RWPE2 (cell line): Measurements from ENCODE around the gene RASA1.

Experiments used
- ATAC-seq: fragments of 200-7000 bp; cut with Tn5 transposase; 3 replicates; pipeline ENCODE4 v1.9.1; 2021; ENCODE audit warnings: low read depth
- DNase-seq: peaks from one replicate; pipeline ENCODE4 v3.0.0-alpha.2; 2020; ENCODE audit warnings: low spot score
- H3K27ac ChIP-seq: fragments of 450-650 bp; 2 replicates; pipeline ENCODE4 v1.5.1; 2017; ENCODE audit warnings: mild to moderate bottlenecking; ENCODE audit not compliant: poor library complexity, severe bottlenecking
- H3K27me3 ChIP-seq: fragments of 250-450 bp; sonication (Bioruptor Pico); 2 replicates; pipeline ENCODE4 v1.5.1; 2021; ENCODE audit warnings: mild to moderate bottlenecking, moderate library complexity; ENCODE audit not compliant: insufficient read depth, poor library complexity, severe bottlenecking
- H3K36me3 ChIP-seq: fragments of 250-450 bp; sonication (Bioruptor Pico); 2 replicates; pipeline ENCODE4 v1.5.1; 2020; ENCODE audit warnings: low read depth, mild to moderate bottlenecking, moderate library complexity
- H3K4me1 ChIP-seq: fragments of 250-450 bp; sonication (Bioruptor Pico); 2 replicates; pipeline ENCODE4 v1.5.1; 2021; ENCODE audit warnings: mild to moderate bottlenecking, moderate library complexity; ENCODE audit not compliant: insufficient read depth, poor library complexity, severe bottlenecking
- H3K4me3 ChIP-seq: fragments of 250-450 bp; sonication (Bioruptor Pico); 2 replicates; pipeline ENCODE4 v1.5.1; 2021; ENCODE audit warnings: mild to moderate bottlenecking, moderate library complexity; ENCODE audit not compliant: severe bottlenecking
- H3K9me3 ChIP-seq: fragments of 250-450 bp; sonication (Bioruptor Pico); 2 replicates; pipeline ENCODE4 v1.5.1; 2021; ENCODE audit warnings: mild to moderate bottlenecking, moderate library complexity; ENCODE audit not compliant: severe bottlenecking
- TF ChIP-seq, protein P1 (sequence below): fragments of 450-650 bp; IDR thresholded peaks from one replicate; pipeline ENCODE4 v1.5.1; 2017; ENCODE audit warnings: mild to moderate bottlenecking, moderate library complexity; ENCODE audit not compliant: poor library complexity, severe bottlenecking

RASA1 gene

DNA sequence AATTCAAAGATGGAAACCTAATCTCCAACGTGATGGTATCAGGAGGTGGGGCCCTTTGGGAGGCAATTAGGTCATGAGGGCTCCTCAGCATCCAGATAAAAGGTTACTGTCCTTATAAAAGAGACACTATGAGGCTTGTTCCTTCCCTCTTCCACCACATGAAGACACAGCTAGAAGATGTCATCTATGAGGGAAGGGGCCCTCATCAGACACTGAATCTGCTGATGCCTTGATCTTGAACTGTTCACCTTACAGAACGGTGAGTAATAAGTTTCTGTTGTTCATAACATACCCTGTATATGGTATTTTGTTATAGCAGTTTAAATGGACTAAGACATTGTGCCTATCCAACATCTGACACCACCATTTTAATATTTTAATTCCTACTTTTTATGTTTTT lies 164.8 kb downstream of the RASA1 start:
- H3K4me1 ChIP-seq, result peaks cover 4% of the 10 kb centered on the region
- no peak for DNase-seq
- H3K27ac ChIP-seq, result no peak overlapping the region
- no peaks in the 10 kb centered on the region for H3K9me3 ChIP-seq
- ATAC-seq, result no peak
- no peaks in the 10 kb centered on the region for H3K36me3 ChIP-seq
- H3K27me3 ChIP-seq, result no peaks in the 10 kb centered on the region
- TF ChIP-seq, protein P1, sequence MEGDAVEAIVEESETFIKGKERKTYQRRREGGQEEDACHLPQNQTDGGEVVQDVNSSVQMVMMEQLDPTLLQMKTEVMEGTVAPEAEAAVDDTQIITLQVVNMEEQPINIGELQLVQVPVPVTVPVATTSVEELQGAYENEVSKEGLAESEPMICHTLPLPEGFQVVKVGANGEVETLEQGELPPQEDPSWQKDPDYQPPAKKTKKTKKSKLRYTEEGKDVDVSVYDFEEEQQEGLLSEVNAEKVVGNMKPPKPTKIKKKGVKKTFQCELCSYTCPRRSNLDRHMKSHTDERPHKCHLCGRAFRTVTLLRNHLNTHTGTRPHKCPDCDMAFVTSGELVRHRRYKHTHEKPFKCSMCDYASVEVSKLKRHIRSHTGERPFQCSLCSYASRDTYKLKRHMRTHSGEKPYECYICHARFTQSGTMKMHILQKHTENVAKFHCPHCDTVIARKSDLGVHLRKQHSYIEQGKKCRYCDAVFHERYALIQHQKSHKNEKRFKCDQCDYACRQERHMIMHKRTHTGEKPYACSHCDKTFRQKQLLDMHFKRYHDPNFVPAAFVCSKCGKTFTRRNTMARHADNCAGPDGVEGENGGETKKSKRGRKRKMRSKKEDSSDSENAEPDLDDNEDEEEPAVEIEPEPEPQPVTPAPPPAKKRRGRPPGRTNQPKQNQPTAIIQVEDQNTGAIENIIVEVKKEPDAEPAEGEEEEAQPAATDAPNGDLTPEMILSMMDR, result no peak
- no peak overlapping the region for H3K4me3 ChIP-seq

DNA sequence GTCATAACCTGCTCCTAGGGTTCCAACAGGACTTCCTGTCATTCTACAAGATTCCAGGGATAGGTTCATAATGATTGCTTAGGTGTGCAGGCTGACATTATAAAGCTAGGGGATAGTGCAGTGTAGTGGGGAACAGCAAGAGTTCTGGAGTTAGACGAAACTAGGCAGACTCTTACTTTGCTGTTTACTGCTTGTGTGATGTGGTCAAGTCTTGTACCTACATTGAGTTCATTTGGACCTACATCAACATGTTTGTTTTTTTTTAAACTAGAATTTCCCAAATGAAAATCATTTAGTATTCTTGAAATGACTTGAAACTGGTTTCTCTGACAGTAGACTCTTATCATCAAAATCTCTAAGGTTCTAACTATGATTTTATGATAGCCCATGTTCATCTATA lies 166.3 kb downstream of the RASA1 start:
- H3K4me3 ChIP-seq, result no peak overlapping the region
- ATAC-seq, result no peak
- peaks cover 4% of the 10 kb centered on the region for H3K4me1 ChIP-seq

DNA sequence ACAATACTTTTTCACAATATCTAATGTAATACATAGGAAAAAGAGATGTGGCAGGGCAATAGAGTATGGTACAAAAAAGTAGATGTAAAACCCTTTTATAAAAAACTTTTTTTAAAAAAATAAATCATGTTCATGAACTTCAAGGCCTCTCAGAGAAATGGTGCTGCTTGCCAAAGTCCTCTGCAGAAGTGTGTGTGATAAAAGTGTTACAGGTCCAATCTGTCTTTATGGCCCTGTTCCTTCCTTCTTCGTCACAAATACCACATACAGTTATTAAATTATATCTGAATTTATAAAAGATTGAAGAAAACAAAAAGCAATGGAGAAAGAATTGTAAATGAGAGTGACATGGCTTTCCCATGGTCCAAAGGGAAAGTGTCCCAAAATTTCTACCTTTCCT lies 166.8 kb downstream of the RASA1 start:
- TF ChIP-seq, protein P1, result no peak
- ATAC-seq (no peak), DNase-seq (no peak)
- Histone ChIP-seq H3K27ac (no peak overlapping the region), H3K36me3 (no peaks in the 10 kb centered on the region), H3K27me3 (no peaks in the 10 kb centered on the region), H3K9me3 (no peaks in the 10 kb centered on the region), H3K4me3 (no peak overlapping the region), H3K4me1 (peaks cover 4% of the 10 kb centered on the region)

More for the DNA sequence above, 166.3 kb downstream of the RASA1 start:
- TF ChIP-seq, protein P1, result no peak
- Histone ChIP-seq H3K27me3 (no peaks in the 10 kb centered on the region), H3K36me3 (no peaks in the 10 kb centered on the region), H3K27ac (no peak overlapping the region), H3K9me3 (no peaks in the 10 kb centered on the region)
- no peak for DNase-seq

DNA sequence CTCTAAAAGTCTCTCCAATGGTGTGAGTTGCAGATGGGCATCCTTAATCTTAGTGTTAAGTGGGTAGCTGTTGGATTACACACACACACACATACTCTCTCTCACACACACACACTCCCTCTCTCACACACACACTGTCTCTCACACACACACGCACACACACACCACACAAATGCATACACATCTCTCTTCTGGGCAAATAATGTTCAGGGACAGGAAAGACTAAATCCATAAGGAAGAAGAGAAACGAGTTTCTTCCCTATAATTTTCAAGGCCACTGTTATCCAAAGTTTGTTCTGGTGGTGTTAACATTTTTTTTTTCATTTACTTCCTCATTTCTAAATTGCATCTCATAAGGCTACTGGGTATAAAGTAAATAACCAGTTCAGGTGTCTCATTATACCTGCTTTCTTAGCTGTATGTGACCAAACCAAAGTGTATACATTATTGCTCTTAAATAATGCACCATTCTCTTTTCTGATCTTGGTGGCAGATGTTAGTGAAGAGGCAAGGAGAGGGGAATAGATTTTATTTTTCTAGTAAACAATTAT lies 167.5 kb downstream of the RASA1 start:
- TF ChIP-seq, protein P1, result no peak
- Histone ChIP-seq H3K4me1 (peaks cover 4% of the 10 kb centered on the region), H3K27ac (no peak overlapping the region), H3K27me3 (no peaks in the 10 kb centered on the region), H3K4me3 (no peak overlapping the region), H3K9me3 (no peaks in the 10 kb centered on the region), H3K36me3 (no peaks in the 10 kb centered on the region)
- ATAC-seq, result no peak
- no peak for DNase-seq

DNA sequence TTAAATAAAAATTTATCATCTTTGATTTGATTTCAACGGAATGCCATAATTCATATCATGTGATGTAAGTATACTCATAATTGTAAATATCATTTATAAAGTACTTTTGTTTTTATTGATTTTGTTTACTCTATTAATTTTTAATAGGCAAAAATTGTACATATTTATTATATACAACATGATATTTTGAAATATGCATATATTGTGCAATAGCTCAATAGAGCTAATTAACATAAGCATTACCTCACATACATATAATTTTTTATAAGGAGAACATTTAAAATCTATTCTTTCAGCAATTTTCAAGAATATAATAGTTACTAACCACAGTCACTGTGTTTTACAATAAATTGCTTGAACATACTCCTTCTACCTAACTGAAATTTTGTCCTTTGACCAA lies 170.0 kb downstream of the RASA1 start:
- no peaks in the 10 kb centered on the region for H3K4me1 ChIP-seq
- H3K27me3 ChIP-seq, result no peaks in the 10 kb centered on the region
- ATAC-seq (no peak), DNase-seq (no peak)
- no peak overlapping the region for H3K27ac ChIP-seq
- H3K36me3 ChIP-seq, result no peaks in the 10 kb centered on the region
- H3K9me3 ChIP-seq, result no peaks in the 10 kb centered on the region
- TF ChIP-seq, protein P1, result no peak
- no peak overlapping the region for H3K4me3 ChIP-seq
